ENCODE data around the gene ADD1.
A peak's percentile ranks its signal among the peaks of the same experiment; 100 is the strongest.

GRCh38 chr4:2794486-2795299 lies 49.0 kb upstream of the ADD1 start:
- no peak for TF ChIP-seq CTCF (IDR thresholded peaks at IDR 0.05; ENCODE audit: low read depth, low read length, missing input control)
- TF ChIP-seq EGR1 (IDR thresholded peaks at IDR 0.05; ENCODE audit: low read depth in 2 of 2) = no peak
- no peak for TF ChIP-seq REST (IDR thresholded peaks at IDR 0.05)
- TF ChIP-seq RXRA (IDR thresholded peaks at IDR 0.05) = no peak
- TF ChIP-seq JUND (IDR thresholded peaks at IDR 0.05) = no peak
- peak; percentile 96 for TF ChIP-seq HNF4G (IDR thresholded peaks at IDR 0.05)
- TF ChIP-seq NR2F2 (IDR thresholded peaks at IDR 0.05) = peak; percentile 34
- TF ChIP-seq YY1 (IDR thresholded peaks at IDR 0.05) = peak; percentile 30
- TF ChIP-seq HNF4A (conservative IDR thresholded peaks at IDR 0.05) = peak; percentile 95 to 98
- no peak for TF ChIP-seq GABPA (IDR thresholded peaks at IDR 0.05 in 1 of 2, conservative IDR thresholded peaks at IDR 0.05 in 1 of 2)
- peak; percentile 50 for TF ChIP-seq MAX (IDR thresholded peaks at IDR 0.05)
